Lower lobe of right lung (tissue), 2 donors: Measurements from ENCODE around the gene LRRC10B. TPM values are rescaled to one million over a fixed set of nuclear protein-coding genes. Genes with fewer than 3 reads are reported as not detected.

Source experiments
- ATAC-seq, 2 donors: fragments of 200-7000 bp; cut with Tn5 transposase; one replicate each; pipeline ENCODE4 v1.9.1; 2020 to 2022; ENCODE audit warnings: mild to moderate bottlenecking in 2 of 2, moderate library complexity in 2 of 2
- DNase-seq: peaks from one replicate; pipeline ENCODE4 v3.0.0-alpha.2; 2020
- H3K27ac ChIP-seq: fragments of 200-600 bp; one replicate; pipeline ENCODE4 v1.8.0; 2022
- H3K27me3 ChIP-seq: fragments of 200-600 bp; one replicate; pipeline ENCODE4 v1.8.0; 2022; ENCODE audit warnings: low read depth
- H3K36me3 ChIP-seq: fragments of 200-600 bp; one replicate; pipeline ENCODE4 v1.8.0; 2022; ENCODE audit warnings: mild to moderate bottlenecking
- H3K4me1 ChIP-seq: fragments of 200-600 bp; one replicate; pipeline ENCODE4 v1.8.0; 2022
- H3K4me3 ChIP-seq: fragments of 200-600 bp; one replicate; pipeline ENCODE4 v1.8.0; 2022; ENCODE audit warnings: mild to moderate bottlenecking
- H3K9me3 ChIP-seq: fragments of 200-600 bp; one replicate; pipeline ENCODE4 v1.8.0; 2022
- intact Hi-C: fragments of 100-400 bp; cut with DNase I; formaldehyde crosslinking; loops from one replicate; pipeline ENCODE4 v1.11.0; 2022
- total RNA-seq: library from RNA; stranded (reverse); fragmentation: NEBNext Ultra II Directional; extraction: Animal tissue kit (Norgen Biotek cat#: 25700); gene quantifications from one replicate; pipeline ENCODE4 v1.2.1, GENCODE V29; 2021
- TF ChIP-seq, protein P1 (sequence below): fragments of 200-600 bp; IDR thresholded peaks from one replicate; pipeline ENCODE4 v1.8.0; 2022; ENCODE audit warnings: antibody characterized with exemption, mild to moderate bottlenecking
- donor health status: DM: no; HTN: yes; CAD: no; lungs with severe emphysema.

The LRRC10B gene
- total RNA-seq, 1 donor from 2014 or later, result 6.4 TPM

DNA sequence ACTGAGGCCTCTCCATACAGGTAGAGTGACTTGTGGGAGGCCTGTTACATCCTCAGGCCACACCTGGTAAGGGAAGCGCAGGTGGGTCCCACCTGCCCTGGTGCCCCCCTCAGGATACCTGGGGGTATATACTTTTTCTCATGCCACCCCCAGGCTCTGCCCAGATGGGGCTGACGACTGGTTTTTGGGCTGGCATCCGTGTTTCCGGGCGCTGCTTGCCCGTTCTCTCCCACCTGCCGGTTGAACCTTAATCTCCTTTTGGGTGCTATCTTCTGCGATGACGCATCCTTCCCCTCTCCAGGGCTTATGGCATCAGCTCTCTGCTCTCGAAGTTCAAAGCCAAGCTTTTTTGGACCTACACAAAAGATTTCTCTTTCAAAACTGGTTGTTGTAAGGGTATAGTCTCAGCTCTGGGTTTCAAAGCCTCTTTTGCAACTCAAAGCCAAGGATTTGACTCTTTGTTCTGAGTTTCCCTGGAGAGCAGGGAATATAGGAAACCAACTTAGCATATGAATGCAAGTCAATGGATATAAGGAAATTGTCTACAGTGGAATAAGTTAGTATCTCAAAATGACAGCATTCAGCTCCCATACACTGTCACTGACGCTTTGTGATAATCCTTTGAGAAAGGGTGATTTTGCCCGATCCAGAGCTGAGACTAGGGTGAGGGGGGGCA lies 8.6 kb upstream of the LRRC10B start:
- H3K27me3 ChIP-seq, result no peaks in the 10 kb centered on the region
- TF ChIP-seq, protein P1, sequence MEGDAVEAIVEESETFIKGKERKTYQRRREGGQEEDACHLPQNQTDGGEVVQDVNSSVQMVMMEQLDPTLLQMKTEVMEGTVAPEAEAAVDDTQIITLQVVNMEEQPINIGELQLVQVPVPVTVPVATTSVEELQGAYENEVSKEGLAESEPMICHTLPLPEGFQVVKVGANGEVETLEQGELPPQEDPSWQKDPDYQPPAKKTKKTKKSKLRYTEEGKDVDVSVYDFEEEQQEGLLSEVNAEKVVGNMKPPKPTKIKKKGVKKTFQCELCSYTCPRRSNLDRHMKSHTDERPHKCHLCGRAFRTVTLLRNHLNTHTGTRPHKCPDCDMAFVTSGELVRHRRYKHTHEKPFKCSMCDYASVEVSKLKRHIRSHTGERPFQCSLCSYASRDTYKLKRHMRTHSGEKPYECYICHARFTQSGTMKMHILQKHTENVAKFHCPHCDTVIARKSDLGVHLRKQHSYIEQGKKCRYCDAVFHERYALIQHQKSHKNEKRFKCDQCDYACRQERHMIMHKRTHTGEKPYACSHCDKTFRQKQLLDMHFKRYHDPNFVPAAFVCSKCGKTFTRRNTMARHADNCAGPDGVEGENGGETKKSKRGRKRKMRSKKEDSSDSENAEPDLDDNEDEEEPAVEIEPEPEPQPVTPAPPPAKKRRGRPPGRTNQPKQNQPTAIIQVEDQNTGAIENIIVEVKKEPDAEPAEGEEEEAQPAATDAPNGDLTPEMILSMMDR, result no peak
- no peaks in the 10 kb centered on the region for H3K9me3 ChIP-seq
- H3K27ac ChIP-seq, result no peak overlapping the region
- H3K4me1 ChIP-seq, result no peaks in the 10 kb centered on the region
- ATAC-seq (no peak), DNase-seq (no peak)
- H3K4me3 ChIP-seq, result no peak overlapping the region
- no peaks in the 10 kb centered on the region for H3K36me3 ChIP-seq
- intact Hi-C loops, result no loop called here

DNA sequence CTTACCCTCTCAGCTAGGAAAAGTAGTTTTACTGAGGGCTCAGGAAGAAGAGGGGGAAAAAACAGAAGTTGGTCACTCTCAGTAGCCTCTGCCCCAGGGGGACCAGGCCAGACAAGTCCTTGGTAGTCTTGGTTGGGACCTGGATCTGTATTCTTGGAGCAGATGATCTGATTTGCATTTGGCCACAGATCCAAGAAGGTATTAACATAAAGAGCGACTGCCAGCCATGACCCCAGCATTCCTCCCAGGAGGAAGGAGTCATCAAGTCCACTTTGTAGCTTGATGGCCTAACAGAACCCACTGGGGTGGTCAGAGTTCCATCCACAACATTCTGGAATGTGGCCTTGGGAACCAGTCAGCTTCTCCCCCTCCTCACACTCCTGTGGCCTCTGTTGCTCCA lies 6.0 kb upstream of the LRRC10B start:
- no peak overlapping the region for H3K27ac ChIP-seq
- no peak overlapping the region for H3K4me3 ChIP-seq
- DNase-seq (no peak), ATAC-seq (no peak)
- no peaks in the 10 kb centered on the region for H3K9me3 ChIP-seq
- peaks cover 20% of the 10 kb centered on the region for H3K27me3 ChIP-seq
- intact Hi-C loops, result no loop called here
- H3K4me1 ChIP-seq, result no peaks in the 10 kb centered on the region
- H3K36me3 ChIP-seq, result no peaks in the 10 kb centered on the region
- TF ChIP-seq, protein P1, result no peak

DNA sequence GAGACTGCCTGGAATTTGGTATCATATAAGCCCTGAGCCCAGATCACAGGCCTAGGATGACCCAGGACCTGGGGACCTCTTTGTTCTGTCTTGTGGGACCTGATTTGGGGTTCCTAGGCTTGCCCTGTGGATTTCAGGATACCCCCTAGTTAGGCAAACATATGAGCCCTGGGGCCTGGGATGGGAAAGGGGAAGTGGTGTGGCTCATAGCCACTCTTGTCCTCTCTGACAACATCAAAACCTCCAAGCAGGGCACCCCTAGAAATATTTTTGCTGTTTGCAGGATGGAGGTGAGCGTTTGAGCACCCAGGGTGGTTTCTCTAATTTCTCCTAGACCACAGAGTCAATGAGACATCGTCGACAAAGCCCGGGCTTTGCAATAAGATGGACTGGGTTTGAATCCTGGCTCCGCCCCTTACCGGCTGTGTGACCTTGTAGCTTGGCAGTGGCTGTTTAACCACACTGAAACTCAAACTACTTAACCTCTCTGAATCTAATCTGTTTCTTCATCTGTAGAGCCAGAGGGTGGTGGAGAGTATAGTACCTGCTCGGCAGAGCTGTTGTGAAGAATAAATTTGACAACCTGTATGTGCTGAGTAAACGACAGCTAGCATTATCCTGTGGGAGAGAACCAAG lies 5.3 kb upstream of the LRRC10B start:
- TF ChIP-seq, protein P1, result no peak
- Histone ChIP-seq H3K4me1 (no peaks in the 10 kb centered on the region), H3K27me3 (peaks cover 27% of the 10 kb centered on the region), H3K36me3 (no peaks in the 10 kb centered on the region), H3K9me3 (no peaks in the 10 kb centered on the region), H3K4me3 (no peak overlapping the region), H3K27ac (no peak overlapping the region)
- intact Hi-C loops, result no loop called here
- DNase-seq (no peak), ATAC-seq (no peak)

DNA sequence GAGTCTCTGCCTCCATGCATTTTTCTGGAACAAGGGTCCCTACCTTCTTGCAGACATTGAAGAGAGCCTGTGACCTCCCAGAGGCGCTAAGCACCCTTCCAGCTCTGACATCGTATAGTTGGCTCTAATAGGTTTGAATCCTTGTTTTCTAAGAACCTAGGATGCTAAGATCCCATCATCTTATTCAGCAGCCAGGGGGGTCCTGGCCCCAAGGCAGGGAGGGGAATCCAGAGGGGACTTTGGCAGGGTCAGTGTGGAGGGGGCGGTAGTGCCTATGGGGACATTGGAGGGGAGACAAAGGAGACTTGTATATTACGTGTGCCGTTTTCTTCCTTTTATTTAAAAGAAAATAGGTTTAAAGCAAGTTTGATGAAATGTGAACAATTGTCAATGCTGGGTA lies 3.4 kb upstream of the LRRC10B start:
- H3K4me1 ChIP-seq, result peaks cover 11% of the 10 kb centered on the region
- ATAC-seq (no peak), DNase-seq (no peak)
- H3K27me3 ChIP-seq, result peaks cover 42% of the 10 kb centered on the region
- no peak overlapping the region for H3K4me3 ChIP-seq
- no peaks in the 10 kb centered on the region for H3K9me3 ChIP-seq
- TF ChIP-seq, protein P1, result no peak
- intact Hi-C loops, result no loop called here
- no peaks in the 10 kb centered on the region for H3K36me3 ChIP-seq
- no peak overlapping the region for H3K27ac ChIP-seq

DNA sequence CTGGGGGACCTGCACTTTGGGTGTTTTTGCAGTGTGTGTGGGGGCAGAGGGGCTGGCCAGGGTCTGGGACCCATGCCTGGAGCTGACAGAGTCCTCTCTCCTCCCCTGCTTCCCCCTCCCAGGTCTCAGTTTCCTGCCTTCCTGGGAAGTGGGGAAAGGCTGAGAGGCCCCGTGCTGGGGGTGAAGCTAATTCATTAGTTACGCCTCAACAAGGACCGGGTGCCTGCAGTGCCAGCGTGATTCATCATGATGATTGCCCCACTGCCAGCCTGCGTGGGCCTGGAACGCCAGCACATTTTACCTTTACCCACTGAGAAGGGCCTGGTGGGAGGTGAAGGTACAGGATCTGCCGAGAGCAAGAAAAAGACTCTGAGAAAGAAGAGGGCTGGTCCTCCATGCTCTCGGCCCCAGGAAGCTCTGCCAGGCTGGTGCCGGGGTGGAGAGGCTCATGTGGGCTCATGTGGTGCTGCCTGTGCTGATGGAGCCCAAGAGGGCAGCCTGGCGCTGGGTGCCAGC lies 2.9 kb upstream of the LRRC10B start:
- H3K27me3 ChIP-seq, result peaks cover 48% of the 10 kb centered on the region
- no peak overlapping the region for H3K4me3 ChIP-seq
- H3K4me1 ChIP-seq, result peaks cover 11% of the 10 kb centered on the region
- intact Hi-C loops, result no loop called here
- TF ChIP-seq, protein P1, result no peak
- H3K9me3 ChIP-seq, result no peaks in the 10 kb centered on the region
- ATAC-seq (no peak), DNase-seq (no peak)
- H3K36me3 ChIP-seq, result no peaks in the 10 kb centered on the region
- H3K27ac ChIP-seq, result no peak overlapping the region
